ENCODE results near the gene MIPOL1. TPM values are rescaled to one million over a fixed set of nuclear protein-coding genes. Genes with fewer than 3 reads are reported as not detected.

The MIPOL1 gene
- total and polyA plus RNA-seq, 2 of the 13 experiments (the other 11 are each of a cell fraction or from before 2014, with no cell fraction given) = 8.6 to 34.2 TPM

GRCh38 chr14:37268788-37269187, 71.1 kb downstream of the MIPOL1 start:
- no peaks in the 10 kb centered on the region for H3K9me3 ChIP-seq (ENCODE audit: low read length)
- H3K27ac ChIP-seq (ENCODE audit: extremely low read length, insufficient read depth, low read length) = no peak overlapping the region
- no TSS peak for BruUV-seq (replicated peaks)
- ATAC-seq = no peak
- H3K4me2 ChIP-seq (ENCODE audit: low read depth, low read length) = no peak overlapping the region
- H3K4me1 ChIP-seq (ENCODE audit: insufficient read depth, low read length) = peaks cover 10% of the 10 kb centered on the region
- intact Hi-C loops (cut with micrococcal nuclease; ENCODE audit: unreplicated experiment) (no loop called here), in situ Hi-C loops (cut with HindIII; ENCODE audit: extremely low pct_ligation_motif_present, low pct_unique_long_range_greater_than_20kb) (no loop called here)
- no peak overlapping the region for H2AFZ ChIP-seq (ENCODE audit: low read length)
- no peaks in the 10 kb centered on the region for H4K20me1 ChIP-seq (ENCODE audit: insufficient read depth, low read length)
- no peaks in the 10 kb centered on the region for H3K27me3 ChIP-seq (ENCODE audit: control insufficient read depth in 1 of 2, insufficient read depth in 2 of 2, low read length in 2 of 2)
- no peak overlapping the region for H3K4me3 ChIP-seq (replicated peaks in 1 of 3; ENCODE audit: insufficient read depth in 1 of 3, low read depth in 2 of 3, low read length in 3 of 3)
- POLR2A ChIA-PET = no interaction called here
- H3K36me3 ChIP-seq (replicated peaks in 1 of 2; ENCODE audit: control insufficient read depth in 1 of 2, insufficient read depth in 2 of 2, low read length in 2 of 2) = no peaks in the 10 kb centered on the region
- CTCF ChIA-PET (ENCODE audit: low intra/inter-chr PET ratio, low total read pairs) = no interaction called here
- no peaks in the 10 kb centered on the region for H3K79me2 ChIP-seq (ENCODE audit: insufficient read depth, low read length)
- H3K9ac ChIP-seq (ENCODE audit: insufficient read depth, low read depth, low read length) = no peak overlapping the region
- DNase-seq (ENCODE audit: low spot score) = no peak
- no peak for FAIRE-seq
- TF ChIP-seq ATF7-NPFF (CRISPR knock-in tag; IDR thresholded peaks at IDR 0.05; ENCODE audit: low read depth) = no peak
- no peak for TF ChIP-seq ZBTB2 (CRISPR knock-in tag; IDR thresholded peaks at IDR 0.05; ENCODE audit: low read depth)
- TF ChIP-seq ZNF451 (CRISPR knock-in tag; IDR thresholded peaks at IDR 0.05) = no peak
- no peak for TF ChIP-seq CEBPZ (IDR thresholded peaks at IDR 0.05; ENCODE audit: low read length)
- no peak for TF ChIP-seq ZNF160 (CRISPR knock-in tag; IDR thresholded peaks at IDR 0.05)
- no peak for TF ChIP-seq DNMT1 (CRISPR knock-in tag; IDR thresholded peaks at IDR 0.05)
- TF ChIP-seq ZNF274 (CRISPR knock-in tag; IDR thresholded peaks at IDR 0.05) = no peak
- no peak for TF ChIP-seq BCLAF1 (IDR thresholded peaks at IDR 0.05)
- TF ChIP-seq ZBTB3 (CRISPR knock-in tag; IDR thresholded peaks at IDR 0.05; ENCODE audit: borderline replicate concordance, low read depth) = no peak
- no peak for TF ChIP-seq EEA1 (CRISPR knock-in tag; IDR thresholded peaks at IDR 0.05; ENCODE audit: borderline replicate concordance)
- no peak for TF ChIP-seq ZNF646 (CRISPR knock-in tag; IDR thresholded peaks at IDR 0.05)
